ENCODE measurements around the gene FANCE. TPM values are rescaled to one million over a fixed set of nuclear protein-coding genes. Genes with fewer than 3 reads are reported as not detected.
"Not testable (repeated sequence)": the region's sequence is repeated elsewhere in the genome, so short reads cannot be mapped to it uniquely, and the experiment has no call there.

Gene FANCE
- total RNA-seq, 4 donors from 2014 or later, result 17.5 to 36.7 (median 34.2) TPM

GRCh38 chr6:35508542-35508941 is 56.4 kb downstream of the FANCE start:
- no peak for DNase-seq (ENCODE audit: low spot score in 2 of 2)
- TF ChIP-seq POLR2A (IDR thresholded peaks at IDR 0.05), result no peak
- TF ChIP-seq CTCF (IDR thresholded peaks at IDR 0.05), result no peak
- no peak overlapping the region for H3K4me3 ChIP-seq (ENCODE audit: low read depth, poor library complexity, severe bottlenecking)
- WGBS, 2 donors, result 43 to 65% methylated on average over 5 of the region's 5 CpGs
- intact Hi-C loops (cut with DNase I; ENCODE audit: low total_unique reads), result no loop called here

GRCh38 chr6:35510916-35511561 is 58.9 kb downstream of the FANCE start:
- TF ChIP-seq CTCF (IDR thresholded peaks at IDR 0.05) (no peak), POLR2A (IDR thresholded peaks at IDR 0.05) (no peak)
- DNase-seq (ENCODE audit: low spot score in 2 of 2), result no peak
- H3K4me3 ChIP-seq (ENCODE audit: low read depth, poor library complexity, severe bottlenecking), result no peak overlapping the region
- 64 to 78% methylated on average over 7 of the region's 7 CpGs for WGBS, 2 donors
- intact Hi-C loops (cut with DNase I; ENCODE audit: low total_unique reads), result no loop called here

DNA sequence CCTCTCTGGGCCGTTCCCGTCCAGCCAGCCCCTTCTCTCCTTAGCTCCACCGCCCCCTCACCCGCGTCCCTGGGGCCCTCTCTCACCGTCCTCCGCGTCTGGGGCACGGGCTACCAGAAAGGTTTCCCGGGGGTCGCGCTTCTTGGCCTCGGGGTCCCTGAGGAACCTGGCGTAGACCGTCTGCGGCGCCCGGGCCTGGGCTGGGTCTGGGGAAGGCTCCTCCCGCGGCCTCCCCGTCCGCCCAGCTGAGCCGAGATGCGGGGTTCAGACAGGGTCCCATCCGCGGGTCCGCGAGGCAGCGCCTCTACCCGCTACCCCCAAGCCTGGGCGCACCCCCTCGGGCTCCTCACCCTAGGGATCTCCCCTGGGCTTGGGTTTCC is 59.4 kb downstream of the FANCE start:
- WGBS, 2 donors, result 15 to 27% methylated on average over 29 to 30 of the region's 32 CpGs
- no peak for DNase-seq (ENCODE audit: low spot score in 2 of 2)
- intact Hi-C loops (cut with DNase I; ENCODE audit: low total_unique reads), result no loop called here
- no peak for TF ChIP-seq POLR2A (IDR thresholded peaks at IDR 0.05)
- TF ChIP-seq CTCF (IDR thresholded peaks at IDR 0.05), result no peak
- no peak overlapping the region for H3K4me3 ChIP-seq (ENCODE audit: low read depth, poor library complexity, severe bottlenecking)

DNA sequence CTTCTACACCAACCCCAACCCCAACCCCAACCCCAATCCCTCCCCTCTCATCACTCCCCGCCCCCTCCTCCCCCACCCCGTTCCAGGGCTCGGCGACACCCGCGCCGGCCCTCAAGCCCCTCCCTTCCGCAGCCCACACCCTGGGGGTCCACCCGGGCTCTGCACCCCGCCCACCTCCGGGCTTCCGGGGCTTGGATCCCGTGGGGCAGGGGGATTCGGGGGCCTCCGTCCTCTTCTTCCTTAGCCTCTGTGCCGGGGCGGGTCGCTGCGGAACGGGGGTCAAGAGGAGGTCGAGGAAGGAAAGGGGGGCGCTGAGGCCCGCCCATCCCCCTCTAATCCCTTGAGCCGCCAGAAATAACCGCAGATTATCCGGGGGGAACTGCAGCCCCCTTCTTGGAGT is 59.9 kb downstream of the FANCE start:
- no peak for TF ChIP-seq POLR2A (IDR thresholded peaks at IDR 0.05)
- no peak for TF ChIP-seq CTCF (IDR thresholded peaks at IDR 0.05)
- no peak overlapping the region for H3K4me3 ChIP-seq (ENCODE audit: low read depth, poor library complexity, severe bottlenecking)
- WGBS, 2 donors, result 7 to 11% methylated on average over 12 to 21 of the region's 26 CpGs
- intact Hi-C loops (cut with DNase I; ENCODE audit: low total_unique reads), result no loop called here
- no peak for DNase-seq (ENCODE audit: low spot score in 2 of 2)

DNA sequence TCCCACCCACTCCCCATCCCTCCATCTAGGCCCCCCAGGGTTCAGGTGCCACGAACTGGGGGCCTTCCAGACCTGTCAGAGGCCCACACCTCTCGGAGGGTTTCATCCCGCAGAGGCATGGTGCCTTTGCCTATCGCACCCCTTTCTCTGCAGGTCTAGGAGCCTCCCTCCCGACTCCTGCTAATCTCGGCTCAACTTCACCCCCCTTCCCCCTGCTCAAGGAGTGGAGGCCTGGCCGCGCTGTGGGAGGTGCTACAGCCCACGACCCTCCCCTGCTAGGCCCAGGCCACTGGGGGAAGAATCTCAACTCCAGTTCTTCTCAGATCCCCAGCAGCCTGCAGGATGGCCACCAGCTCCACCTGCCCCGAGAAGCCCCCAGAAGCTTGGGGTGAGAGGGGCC is 60.6 kb downstream of the FANCE start, which contains the start of gene TULP1:
TULP1 (minus strand) TSS at position 157 of the 400 bp plus-strand sequence; CDS start at position 119, 38 bp downstream.
- 87 to 91% methylated on average over 10 of the region's 10 CpGs for WGBS, 2 donors
- TF ChIP-seq CTCF (IDR thresholded peaks at IDR 0.05), result no peak
- TF ChIP-seq POLR2A (IDR thresholded peaks at IDR 0.05), result no peak
- DNase-seq (ENCODE audit: low spot score in 2 of 2), result no peak
- intact Hi-C loops (cut with DNase I; ENCODE audit: low total_unique reads), result no loop called here
- no peak within 1 kb of the TSS for H3K4me3 ChIP-seq (ENCODE audit: low read depth, poor library complexity, severe bottlenecking)

DNA sequence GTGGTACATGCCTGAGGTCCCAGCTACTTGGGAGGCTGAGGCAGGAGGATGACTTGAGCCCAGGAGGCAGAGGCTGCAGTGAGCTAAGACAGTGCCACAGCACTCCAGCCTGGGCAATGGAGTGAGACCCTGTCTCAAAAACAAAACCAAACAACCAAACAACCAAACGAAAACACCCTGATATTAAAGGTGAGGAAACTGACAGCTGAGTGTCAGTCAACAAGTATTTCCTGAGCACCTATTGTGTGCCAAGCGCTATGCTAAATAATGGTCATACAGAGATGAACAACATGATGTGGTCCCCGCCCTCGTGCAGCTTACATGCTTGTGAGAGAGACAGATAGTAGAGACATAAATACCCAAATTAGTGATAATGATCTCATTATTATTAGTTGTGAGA is 62.4 kb downstream of the FANCE start:
- TF ChIP-seq CTCF (IDR thresholded peaks at IDR 0.05), result no peak
- TF ChIP-seq POLR2A (IDR thresholded peaks at IDR 0.05), result no peak
- intact Hi-C loops (cut with DNase I; ENCODE audit: low total_unique reads), result no loop called here
- 69 to 75% methylated on average over 4 of the region's 4 CpGs for WGBS, 2 donors
- H3K4me3 ChIP-seq (ENCODE audit: low read depth, poor library complexity, severe bottlenecking), result no peak overlapping the region
- no peak for DNase-seq (ENCODE audit: low spot score in 2 of 2)

GRCh38 chr6:35515939-35516338 is 63.8 kb downstream of the FANCE start:
- intact Hi-C loops (cut with DNase I; ENCODE audit: low total_unique reads); DNase-seq (ENCODE audit: low spot score in 2 of 2); H3K4me3 ChIP-seq (ENCODE audit: low read depth, poor library complexity, severe bottlenecking): not testable (repeated sequence)
- WGBS, 2 donors, result 83 to 84% methylated on average over 6 of the region's 6 CpGs
